HEK293 (cell line): Measurements from ENCODE around the gene DDX52.

Experiments used
- KLF9 ChIP-seq: fragments of 450-650 bp; formaldehyde crosslinking; IDR thresholded peaks from 2 replicates; pipeline ENCODE4 v1.5.1; 2016; ENCODE audit warnings: missing biosample characterization, missing genetic modification characterization, low read depth
- PRDM10 ChIP-seq: fragments of 450-650 bp; formaldehyde crosslinking; IDR thresholded peaks from 2 replicates; pipeline ENCODE4 v1.5.1; 2016; ENCODE audit warnings: missing biosample characterization, missing genetic modification characterization
- YY1 ChIP-seq: fragments of 450-650 bp; formaldehyde crosslinking; IDR thresholded peaks from 2 replicates; pipeline ENCODE4 v1.5.1; 2018; ENCODE audit warnings: missing biosample characterization, missing genetic modification characterization
- ZNF184 ChIP-seq: fragments of 450-650 bp; IDR thresholded peaks from 2 replicates; pipeline ENCODE4 v1.5.1; 2018; ENCODE audit warnings: missing biosample characterization, mild to moderate bottlenecking, missing genetic modification characterization
- ZNF426 ChIP-seq: fragments of 450-650 bp; formaldehyde crosslinking; IDR thresholded peaks from 2 replicates; pipeline ENCODE4 v1.5.1; 2017; ENCODE audit warnings: missing biosample characterization, missing genetic modification characterization, mild to moderate bottlenecking, inconsistent platforms, moderate library complexity
- ZNF558 ChIP-seq: fragments of 450-650 bp; formaldehyde crosslinking; IDR thresholded peaks from 2 replicates; pipeline ENCODE4 v1.5.1; 2016; ENCODE audit warnings: missing biosample characterization, missing genetic modification characterization
- ZNF664 ChIP-seq: fragments of 450-650 bp; formaldehyde crosslinking; IDR thresholded peaks from 2 replicates; pipeline ENCODE4 v1.5.1; 2016; ENCODE audit warnings: missing biosample characterization, missing genetic modification characterization
- TF ChIP-seq, protein P1 (sequence below): fragments of 450-650 bp; formaldehyde crosslinking; IDR thresholded peaks from 2 replicates; pipeline ENCODE4 v1.5.1; 2016; ENCODE audit warnings: missing biosample characterization, missing genetic modification characterization
- TF ChIP-seq, protein P2 (sequence below): IDR thresholded peaks from 2 replicates; pipeline ENCODE4 v1.6.1; 2011; ENCODE audit warnings: mild to moderate bottlenecking, low read depth, low read length, borderline replicate concordance
- TF ChIP-seq, protein P3 (sequence below): fragments of 450-650 bp; formaldehyde crosslinking; IDR thresholded peaks from 2 replicates; pipeline ENCODE4 v1.5.1; 2017; ENCODE audit warnings: missing biosample characterization, missing genetic modification characterization
- TF ChIP-seq, protein P4 (sequence below): fragments of 450-650 bp; formaldehyde crosslinking; IDR thresholded peaks from 2 replicates; pipeline ENCODE4 v1.5.1; 2016; ENCODE audit warnings: missing biosample characterization, missing genetic modification characterization, low read depth

DNA sequence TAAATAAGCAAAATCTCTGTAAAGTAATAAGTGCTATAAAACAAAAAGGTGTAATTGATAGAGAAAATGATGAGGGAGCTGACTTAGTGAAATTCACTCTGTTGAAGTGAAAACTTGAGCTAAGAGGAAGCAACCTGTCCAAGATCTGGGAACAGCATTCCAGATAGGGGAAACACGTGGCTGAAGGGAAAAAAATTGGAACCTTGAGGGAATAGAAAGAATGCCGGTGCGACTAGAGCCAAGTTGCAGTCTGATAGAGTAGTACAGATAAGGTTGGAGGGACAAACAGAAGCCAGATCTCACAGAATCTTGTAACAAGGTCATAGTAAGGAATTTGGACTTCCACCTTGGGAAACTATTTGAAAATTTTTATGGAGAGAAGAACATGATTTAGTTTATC, 623 bp upstream of the DDX52 start:
- TF ChIP-seq ZNF184 = no peak
- TF ChIP-seq, protein P1, sequence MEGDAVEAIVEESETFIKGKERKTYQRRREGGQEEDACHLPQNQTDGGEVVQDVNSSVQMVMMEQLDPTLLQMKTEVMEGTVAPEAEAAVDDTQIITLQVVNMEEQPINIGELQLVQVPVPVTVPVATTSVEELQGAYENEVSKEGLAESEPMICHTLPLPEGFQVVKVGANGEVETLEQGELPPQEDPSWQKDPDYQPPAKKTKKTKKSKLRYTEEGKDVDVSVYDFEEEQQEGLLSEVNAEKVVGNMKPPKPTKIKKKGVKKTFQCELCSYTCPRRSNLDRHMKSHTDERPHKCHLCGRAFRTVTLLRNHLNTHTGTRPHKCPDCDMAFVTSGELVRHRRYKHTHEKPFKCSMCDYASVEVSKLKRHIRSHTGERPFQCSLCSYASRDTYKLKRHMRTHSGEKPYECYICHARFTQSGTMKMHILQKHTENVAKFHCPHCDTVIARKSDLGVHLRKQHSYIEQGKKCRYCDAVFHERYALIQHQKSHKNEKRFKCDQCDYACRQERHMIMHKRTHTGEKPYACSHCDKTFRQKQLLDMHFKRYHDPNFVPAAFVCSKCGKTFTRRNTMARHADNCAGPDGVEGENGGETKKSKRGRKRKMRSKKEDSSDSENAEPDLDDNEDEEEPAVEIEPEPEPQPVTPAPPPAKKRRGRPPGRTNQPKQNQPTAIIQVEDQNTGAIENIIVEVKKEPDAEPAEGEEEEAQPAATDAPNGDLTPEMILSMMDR (tag by site-specific recombination) = no peak
- TF ChIP-seq ZNF664 (tag by site-specific recombination) = no peak
- TF ChIP-seq, protein P2, sequence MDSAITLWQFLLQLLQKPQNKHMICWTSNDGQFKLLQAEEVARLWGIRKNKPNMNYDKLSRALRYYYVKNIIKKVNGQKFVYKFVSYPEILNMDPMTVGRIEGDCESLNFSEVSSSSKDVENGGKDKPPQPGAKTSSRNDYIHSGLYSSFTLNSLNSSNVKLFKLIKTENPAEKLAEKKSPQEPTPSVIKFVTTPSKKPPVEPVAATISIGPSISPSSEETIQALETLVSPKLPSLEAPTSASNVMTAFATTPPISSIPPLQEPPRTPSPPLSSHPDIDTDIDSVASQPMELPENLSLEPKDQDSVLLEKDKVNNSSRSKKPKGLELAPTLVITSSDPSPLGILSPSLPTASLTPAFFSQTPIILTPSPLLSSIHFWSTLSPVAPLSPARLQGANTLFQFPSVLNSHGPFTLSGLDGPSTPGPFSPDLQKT = no peak
- TF ChIP-seq PRDM10 (tag by site-specific recombination) = no peak
- TF ChIP-seq YY1 (tag by site-specific recombination) = no peak
- TF ChIP-seq, protein P3, sequence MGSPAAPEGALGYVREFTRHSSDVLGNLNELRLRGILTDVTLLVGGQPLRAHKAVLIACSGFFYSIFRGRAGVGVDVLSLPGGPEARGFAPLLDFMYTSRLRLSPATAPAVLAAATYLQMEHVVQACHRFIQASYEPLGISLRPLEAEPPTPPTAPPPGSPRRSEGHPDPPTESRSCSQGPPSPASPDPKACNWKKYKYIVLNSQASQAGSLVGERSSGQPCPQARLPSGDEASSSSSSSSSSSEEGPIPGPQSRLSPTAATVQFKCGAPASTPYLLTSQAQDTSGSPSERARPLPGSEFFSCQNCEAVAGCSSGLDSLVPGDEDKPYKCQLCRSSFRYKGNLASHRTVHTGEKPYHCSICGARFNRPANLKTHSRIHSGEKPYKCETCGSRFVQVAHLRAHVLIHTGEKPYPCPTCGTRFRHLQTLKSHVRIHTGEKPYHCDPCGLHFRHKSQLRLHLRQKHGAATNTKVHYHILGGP = no peak
- no peak for TF ChIP-seq KLF9 (tag by site-specific recombination)
- TF ChIP-seq, protein P4, sequence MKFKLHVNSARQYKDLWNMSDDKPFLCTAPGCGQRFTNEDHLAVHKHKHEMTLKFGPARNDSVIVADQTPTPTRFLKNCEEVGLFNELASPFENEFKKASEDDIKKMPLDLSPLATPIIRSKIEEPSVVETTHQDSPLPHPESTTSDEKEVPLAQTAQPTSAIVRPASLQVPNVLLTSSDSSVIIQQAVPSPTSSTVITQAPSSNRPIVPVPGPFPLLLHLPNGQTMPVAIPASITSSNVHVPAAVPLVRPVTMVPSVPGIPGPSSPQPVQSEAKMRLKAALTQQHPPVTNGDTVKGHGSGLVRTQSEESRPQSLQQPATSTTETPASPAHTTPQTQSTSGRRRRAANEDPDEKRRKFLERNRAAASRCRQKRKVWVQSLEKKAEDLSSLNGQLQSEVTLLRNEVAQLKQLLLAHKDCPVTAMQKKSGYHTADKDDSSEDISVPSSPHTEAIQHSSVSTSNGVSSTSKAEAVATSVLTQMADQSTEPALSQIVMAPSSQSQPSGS (tag by site-specific recombination) = no peak
- no peak for TF ChIP-seq ZNF426 (tag by site-specific recombination)
- TF ChIP-seq ZNF558 (tag by site-specific recombination) = no peak
